ENCODE results near the gene GDPD4. TPM values are rescaled to one million over a fixed set of nuclear protein-coding genes. Genes with fewer than 3 reads are reported as not detected.

Gene GDPD4
- total RNA-seq, 1 donor from 2014 or later = not detected

DNA sequence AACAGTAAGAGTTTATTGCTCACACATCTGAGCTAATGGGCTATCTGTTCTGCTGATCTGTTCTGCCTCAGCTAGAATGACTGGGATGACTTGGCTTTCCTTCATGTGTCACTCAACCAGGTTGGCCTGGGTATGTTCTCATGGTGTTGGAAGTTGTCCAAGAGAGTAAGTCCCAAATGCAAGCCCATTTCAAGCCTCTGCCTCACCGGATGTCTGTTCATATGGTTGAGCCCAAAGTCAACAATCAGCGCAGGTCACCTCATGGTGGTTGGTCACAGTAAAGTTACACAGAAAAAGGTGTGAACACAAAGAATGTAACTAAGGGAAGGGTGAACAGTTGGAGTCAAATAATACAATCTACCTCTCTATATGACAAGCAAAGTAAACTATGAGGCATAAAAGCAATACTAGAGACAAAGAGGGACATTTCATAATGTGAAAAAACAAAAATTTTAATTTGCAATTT, 1.9 kb downstream of the GDPD4 start:
- peak; percentile 99 for DNase-seq (ENCODE audit: low read depth)
- no peaks in the 10 kb centered on the region for H3K36me3 ChIP-seq (ENCODE audit: control insufficient read depth, insufficient read depth, low read length)
- H3K4me3 ChIP-seq (ENCODE audit: low read depth, low read length) = no peak overlapping the region
- H3K27me3 ChIP-seq (ENCODE audit: control insufficient read depth, insufficient read depth, low read length) = no peaks in the 10 kb centered on the region
- FAIRE-seq = peak; percentile 96
- TF ChIP-seq, protein P1, sequence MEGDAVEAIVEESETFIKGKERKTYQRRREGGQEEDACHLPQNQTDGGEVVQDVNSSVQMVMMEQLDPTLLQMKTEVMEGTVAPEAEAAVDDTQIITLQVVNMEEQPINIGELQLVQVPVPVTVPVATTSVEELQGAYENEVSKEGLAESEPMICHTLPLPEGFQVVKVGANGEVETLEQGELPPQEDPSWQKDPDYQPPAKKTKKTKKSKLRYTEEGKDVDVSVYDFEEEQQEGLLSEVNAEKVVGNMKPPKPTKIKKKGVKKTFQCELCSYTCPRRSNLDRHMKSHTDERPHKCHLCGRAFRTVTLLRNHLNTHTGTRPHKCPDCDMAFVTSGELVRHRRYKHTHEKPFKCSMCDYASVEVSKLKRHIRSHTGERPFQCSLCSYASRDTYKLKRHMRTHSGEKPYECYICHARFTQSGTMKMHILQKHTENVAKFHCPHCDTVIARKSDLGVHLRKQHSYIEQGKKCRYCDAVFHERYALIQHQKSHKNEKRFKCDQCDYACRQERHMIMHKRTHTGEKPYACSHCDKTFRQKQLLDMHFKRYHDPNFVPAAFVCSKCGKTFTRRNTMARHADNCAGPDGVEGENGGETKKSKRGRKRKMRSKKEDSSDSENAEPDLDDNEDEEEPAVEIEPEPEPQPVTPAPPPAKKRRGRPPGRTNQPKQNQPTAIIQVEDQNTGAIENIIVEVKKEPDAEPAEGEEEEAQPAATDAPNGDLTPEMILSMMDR (IDR thresholded peaks at IDR 0.05; ENCODE audit: insufficient read depth, low read length, severe bottlenecking) = no peak

GRCh38 chr11:77294040-77294439, 7.4 kb downstream of the GDPD4 start:
- Histone ChIP-seq H3K27me3 (ENCODE audit: control insufficient read depth, insufficient read depth, low read length) (no peaks in the 10 kb centered on the region), H3K36me3 (ENCODE audit: control insufficient read depth, insufficient read depth, low read length) (no peaks in the 10 kb centered on the region), H3K4me3 (ENCODE audit: low read depth, low read length) (no peak overlapping the region)
- TF ChIP-seq, protein P1 (IDR thresholded peaks at IDR 0.05; ENCODE audit: insufficient read depth, low read length, severe bottlenecking) = no peak
- FAIRE-seq (no peak), DNase-seq (ENCODE audit: low read depth) (no peak)

- Histone ChIP-seq H3K36me3 (ENCODE audit: control insufficient read depth, insufficient read depth, low read length) (no peaks in the 10 kb centered on the region), H3K27me3 (ENCODE audit: control insufficient read depth, insufficient read depth, low read length) (no peaks in the 10 kb centered on the region), H3K4me3 (ENCODE audit: low read depth, low read length) (no peak overlapping the region)
- FAIRE-seq = no peak
- TF ChIP-seq, protein P1 (IDR thresholded peaks at IDR 0.05; ENCODE audit: insufficient read depth, low read length, severe bottlenecking) = no peak
- no peak for DNase-seq (ENCODE audit: low read depth)
These were observed 11.7 kb downstream of the GDPD4 start for GRCh38 chr11:77289737-77290136.

DNA sequence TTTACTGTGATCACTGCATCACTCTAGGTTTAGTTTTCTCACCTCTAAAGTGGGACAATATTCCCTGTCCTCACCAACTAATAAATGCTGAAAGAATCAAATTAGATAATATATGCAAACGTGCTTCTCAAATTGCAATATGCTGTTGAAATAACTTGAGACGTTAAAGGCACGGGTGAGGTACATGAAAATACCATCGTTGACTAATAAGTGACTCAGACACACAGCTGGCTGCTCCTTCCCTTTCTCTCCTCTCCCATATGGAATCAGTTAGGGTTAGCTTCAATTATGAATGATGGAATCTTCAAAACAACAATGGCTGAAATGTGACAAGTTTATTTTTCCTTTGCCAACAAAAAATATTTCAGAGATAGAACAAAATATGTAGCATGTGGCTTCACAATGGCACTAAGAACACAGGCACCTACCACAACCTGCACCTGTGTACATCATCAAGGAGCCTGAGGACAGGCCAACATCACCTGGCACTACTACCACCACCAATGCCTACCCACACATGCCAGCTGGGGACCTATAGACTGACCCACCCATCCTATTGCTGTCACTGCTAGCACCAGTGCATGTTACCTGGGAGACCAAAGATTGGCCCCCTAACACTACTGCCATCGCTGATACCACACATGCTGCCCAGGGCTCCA, 13.7 kb downstream of the GDPD4 start:
- Histone ChIP-seq H3K4me3 (ENCODE audit: low read depth, low read length) (no peak overlapping the region), H3K36me3 (ENCODE audit: control insufficient read depth, insufficient read depth, low read length) (no peaks in the 10 kb centered on the region), H3K27me3 (ENCODE audit: control insufficient read depth, insufficient read depth, low read length) (no peaks in the 10 kb centered on the region)
- peak; percentile 91 for DNase-seq (ENCODE audit: low read depth)
- FAIRE-seq = peak; percentile 47
- TF ChIP-seq, protein P1 (IDR thresholded peaks at IDR 0.05; ENCODE audit: insufficient read depth, low read length, severe bottlenecking) = no peak

- no peaks in the 10 kb centered on the region for H3K36me3 ChIP-seq (ENCODE audit: control insufficient read depth, insufficient read depth, low read length)
- FAIRE-seq (no peak), DNase-seq (ENCODE audit: low read depth) (no peak)
- no peaks in the 10 kb centered on the region for H3K27me3 ChIP-seq (ENCODE audit: control insufficient read depth, insufficient read depth, low read length)
- TF ChIP-seq, protein P1 (IDR thresholded peaks at IDR 0.05; ENCODE audit: insufficient read depth, low read length, severe bottlenecking) = no peak
- H3K4me3 ChIP-seq (ENCODE audit: low read depth, low read length) = no peak overlapping the region
These were observed 14.3 kb downstream of the GDPD4 start for GRCh38 chr11:77287136-77287535.
